ENCODE data around the gene SHC2.
A peak's percentile ranks its signal among the peaks of the same experiment; 100 is the strongest.

SHC2 gene, protein sequence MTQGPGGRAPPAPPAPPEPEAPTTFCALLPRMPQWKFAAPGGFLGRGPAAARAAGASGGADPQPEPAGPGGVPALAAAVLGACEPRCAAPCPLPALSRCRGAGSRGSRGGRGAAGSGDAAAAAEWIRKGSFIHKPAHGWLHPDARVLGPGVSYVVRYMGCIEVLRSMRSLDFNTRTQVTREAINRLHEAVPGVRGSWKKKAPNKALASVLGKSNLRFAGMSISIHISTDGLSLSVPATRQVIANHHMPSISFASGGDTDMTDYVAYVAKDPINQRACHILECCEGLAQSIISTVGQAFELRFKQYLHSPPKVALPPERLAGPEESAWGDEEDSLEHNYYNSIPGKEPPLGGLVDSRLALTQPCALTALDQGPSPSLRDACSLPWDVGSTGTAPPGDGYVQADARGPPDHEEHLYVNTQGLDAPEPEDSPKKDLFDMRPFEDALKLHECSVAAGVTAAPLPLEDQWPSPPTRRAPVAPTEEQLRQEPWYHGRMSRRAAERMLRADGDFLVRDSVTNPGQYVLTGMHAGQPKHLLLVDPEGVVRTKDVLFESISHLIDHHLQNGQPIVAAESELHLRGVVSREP

DNA sequence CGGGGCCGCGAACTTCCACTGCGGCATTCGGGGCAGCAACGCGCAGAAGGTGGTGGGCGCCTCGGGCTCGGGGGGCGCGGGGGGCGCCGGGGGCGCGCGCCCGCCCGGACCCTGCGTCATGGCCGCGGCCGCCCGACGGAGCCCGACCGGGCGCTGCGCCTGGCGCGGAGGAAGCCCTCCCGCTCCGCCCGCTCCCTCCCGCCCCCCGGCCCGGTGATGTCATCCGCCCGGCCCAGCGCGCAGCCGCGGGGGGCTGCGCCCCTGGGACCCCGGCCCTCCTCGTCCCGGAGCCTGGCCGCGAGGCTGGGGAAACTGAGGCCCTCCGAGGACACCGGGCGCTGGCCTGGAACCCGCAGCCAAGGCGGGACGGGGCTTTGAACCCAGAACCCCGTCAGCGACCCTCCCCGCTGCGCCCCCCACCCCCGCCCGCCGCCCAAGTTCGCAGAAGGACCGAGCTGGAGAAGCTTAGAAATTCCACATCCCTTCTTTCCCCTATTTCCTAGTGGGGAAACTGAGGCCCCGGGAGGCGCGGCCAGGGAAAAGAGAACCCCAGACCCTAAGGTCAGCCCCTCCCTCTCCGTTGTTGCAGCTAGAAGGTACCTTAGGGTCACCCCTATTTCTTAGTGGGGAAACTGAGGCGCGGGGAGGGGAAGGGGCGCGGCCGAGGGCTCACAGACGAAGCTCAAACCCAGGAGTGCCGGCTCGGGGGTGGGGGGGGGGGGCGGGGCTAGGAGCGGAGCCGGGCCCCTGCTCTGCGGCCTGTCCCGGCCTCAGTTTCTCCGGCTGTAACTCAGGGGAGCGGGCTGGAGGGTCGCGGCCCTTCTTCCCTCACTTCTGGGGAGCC lies at the start of gene SHC2:
Gene SHC2 (minus strand): TSS at position 157 of the 844 bp plus-strand sequence. CDS start 37 bp downstream, at position 120.
- DNase-seq = no peak

DNA sequence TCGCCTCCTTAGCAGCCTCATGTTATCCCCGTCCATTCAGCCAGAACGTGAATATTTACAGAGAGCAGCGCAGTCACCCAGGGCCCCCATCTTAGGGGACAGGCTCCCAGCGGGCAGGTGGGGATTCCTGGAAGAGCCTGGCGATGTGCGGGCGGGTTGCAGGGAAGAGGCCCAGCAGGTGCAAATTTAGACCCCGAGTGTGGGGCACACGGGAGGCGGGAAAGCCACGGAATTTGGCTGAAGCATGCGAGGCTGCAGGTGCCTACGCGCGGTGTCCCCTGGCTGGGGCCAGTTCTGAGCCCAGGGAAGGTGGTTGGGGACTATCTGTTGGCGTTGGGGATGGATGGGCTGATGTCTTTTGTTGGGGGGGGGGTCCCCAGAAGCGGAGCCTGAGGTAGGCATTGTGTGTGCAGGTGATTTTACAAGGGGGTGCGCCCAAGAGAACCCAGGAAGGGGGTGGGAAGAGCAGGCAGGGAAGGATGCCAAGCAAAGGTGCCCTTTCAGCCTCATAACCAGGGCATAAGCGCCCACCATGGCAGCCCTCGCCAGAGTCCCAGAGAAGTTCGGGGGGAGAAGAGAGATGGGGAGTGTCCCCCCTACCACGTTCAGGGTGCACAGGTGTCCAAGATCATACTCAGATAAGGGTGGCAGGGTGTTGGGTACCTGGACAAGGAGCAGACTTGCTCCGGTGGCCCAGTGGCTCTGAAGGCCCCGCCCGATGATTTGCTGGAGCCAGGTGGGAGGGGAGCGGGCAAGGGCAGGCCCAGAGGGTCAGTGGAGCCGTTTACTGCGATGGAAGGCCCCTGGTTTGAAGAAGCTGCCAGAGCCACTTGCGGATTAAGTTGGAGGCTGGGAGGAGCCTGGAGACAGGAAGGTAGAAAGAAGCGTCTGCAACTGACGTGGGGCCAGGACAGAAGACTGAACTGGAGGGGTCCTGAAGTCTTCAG lies 47.6 kb upstream of the SHC2 start:
- DNase-seq = no peak

DNA sequence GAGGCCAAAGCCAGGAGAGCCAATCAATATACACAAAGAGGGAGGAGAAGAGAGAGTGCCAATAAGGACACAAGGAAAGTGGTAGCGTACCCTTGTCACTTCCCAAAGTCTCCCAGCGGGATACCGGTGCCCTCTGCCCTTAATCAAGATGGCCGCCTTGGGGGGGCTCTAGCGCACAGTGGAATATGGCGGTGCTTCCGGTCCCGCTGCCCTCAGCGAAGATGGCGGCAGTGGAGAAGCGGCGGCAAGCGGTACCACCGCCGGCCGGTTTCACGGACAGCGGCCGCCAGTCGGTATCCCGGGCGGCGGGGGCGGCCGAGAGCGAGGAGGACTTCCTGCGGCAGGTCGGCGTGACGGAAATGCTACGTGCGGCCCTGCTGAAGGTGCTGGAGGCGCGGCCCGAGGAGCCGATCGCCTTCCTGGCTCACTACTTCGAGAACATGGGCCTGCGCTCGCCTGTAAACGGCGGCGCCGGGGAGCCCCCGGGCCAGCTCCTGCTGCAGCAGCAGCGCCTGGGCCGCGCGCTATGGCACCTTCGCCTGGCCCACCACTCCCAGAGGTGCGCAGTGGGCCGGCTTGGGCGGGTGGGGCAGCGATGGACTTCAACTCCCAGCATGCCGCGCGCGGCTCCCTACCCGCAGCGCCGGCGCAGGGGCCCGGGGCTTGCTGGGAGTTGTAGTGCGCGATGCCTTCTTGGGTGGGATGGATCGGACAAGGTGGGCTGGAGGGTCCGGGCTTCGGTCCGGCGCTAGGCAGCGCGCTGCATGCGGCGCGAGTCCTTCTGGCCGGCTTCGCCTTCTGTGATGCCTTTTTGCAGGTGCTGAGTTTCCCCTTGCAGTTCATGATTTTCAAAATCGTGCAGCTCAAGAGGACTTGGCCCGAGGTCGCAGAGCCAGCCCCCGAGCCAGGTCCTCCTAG lies 46.7 kb upstream of the SHC2 start, which contains the start of gene TPGS1:
Gene TPGS1 (plus strand): TSS at position 212 of the 918 bp plus-strand sequence. CDS start 10 bp downstream, at position 222.
- peak; percentile 87 for DNase-seq

DNA sequence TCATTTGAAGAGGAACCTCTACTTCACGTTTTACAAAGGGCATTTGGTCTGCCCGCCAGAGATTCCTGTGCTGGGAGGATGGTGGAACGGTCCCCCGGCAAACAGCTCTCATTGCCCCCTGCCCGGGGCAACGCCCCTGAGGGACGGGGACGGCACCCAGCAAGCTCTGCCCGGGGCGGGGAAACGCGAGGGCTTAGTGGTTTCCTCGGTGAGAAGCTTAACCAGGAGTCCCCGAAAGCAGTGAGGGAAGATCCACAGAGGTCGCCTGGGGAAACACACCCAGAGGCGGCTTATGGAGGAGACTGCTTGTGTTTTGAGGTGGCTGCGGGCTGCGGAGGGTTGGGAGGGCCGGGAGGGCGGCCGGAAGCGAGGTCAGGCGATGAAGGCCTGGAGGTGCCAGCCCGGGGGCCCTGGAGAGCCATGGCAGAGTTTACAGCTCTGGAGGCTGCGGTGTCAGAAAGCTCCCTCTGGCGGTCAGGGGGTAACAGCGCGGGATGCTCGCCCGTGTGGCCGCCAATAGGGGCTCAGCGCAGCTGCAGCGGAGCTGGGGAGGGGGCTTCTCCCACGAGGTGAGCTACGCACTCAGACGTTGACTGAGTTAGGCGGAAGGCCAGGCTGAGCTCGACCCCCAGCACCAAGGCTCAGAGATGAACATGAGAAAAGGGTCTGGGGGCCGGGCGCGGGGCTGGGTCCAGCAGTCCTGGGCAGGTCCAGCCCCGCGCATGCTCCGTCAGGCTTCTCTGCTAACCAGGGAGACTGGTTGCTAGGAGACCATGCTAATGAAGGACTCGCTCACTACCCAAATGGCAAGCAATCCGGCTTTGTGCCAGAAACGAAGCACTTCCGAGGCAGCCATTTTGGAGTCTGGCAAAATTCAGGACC lies 45.8 kb upstream of the SHC2 start:
- DNase-seq = peak; percentile 92

DNA sequence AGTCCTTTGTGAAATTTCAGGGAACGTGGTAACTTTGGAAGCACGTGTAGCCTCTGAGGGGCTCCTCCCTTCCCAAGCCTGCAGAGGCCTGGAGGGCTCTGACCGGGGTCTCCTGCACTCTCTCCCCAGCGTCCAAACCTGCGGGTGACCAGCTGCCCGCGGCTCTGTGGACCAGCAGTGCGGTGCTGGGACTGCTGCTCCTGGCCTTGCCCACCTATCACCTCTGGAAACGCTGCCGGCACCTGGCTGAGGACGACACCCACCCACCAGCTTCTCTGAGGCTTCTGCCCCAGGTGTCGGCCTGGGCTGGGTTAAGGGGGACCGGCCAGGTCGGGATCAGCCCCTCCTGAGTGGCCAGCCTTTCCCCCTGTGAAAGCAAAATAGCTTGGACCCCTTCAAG lies 43.8 kb upstream of the SHC2 start:
- no peak for DNase-seq

DNA sequence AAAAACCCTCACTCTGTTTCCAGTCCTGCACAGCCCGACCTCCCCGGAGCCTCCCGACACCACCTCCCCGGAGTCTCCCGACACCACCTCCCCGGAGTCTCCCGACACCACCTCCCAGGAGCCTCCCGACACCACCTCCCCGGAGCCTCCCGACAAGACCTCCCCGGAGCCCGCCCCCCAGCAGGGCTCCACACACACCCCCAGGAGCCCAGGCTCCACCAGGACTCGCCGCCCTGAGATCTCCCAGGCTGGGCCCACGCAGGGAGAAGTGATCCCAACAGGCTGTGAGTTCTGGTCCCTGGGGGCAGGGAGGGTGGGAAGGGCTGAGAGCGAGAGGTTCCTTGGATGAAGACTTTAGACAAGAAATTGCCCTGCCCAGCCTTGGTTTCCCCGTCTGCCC lies 40.8 kb upstream of the SHC2 start:
- no peak for DNase-seq

DNA sequence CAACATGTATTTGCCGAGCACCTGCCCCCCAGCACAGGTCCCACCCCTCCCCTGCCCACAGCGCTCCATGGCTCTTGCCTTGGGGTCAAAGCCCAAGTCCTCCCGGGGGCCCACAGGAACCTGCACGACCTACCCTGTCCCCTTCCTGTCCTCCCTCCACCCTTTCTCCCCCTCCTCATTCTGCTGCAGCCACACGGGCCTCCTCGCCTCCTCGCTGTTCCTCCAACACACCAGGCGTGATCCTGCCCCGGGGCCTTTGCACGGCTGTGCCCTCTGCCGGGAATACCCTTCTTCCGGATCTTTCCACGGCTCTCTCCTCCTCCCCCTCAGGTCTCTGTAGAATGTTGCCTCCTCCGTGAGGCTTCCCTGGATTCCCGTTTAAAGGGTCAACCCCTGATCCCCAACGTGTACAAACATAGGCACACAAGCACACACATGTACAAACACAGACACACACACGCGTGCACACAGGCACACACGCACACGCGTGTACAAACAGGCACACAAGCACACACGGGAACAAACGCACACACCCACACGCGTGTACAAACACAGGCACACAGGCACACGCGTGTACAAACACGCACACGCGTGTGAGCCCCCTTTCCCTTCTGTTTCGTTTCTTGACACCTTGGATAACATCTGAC lies 38.3 kb upstream of the SHC2 start:
- DNase-seq = no peak

DNA sequence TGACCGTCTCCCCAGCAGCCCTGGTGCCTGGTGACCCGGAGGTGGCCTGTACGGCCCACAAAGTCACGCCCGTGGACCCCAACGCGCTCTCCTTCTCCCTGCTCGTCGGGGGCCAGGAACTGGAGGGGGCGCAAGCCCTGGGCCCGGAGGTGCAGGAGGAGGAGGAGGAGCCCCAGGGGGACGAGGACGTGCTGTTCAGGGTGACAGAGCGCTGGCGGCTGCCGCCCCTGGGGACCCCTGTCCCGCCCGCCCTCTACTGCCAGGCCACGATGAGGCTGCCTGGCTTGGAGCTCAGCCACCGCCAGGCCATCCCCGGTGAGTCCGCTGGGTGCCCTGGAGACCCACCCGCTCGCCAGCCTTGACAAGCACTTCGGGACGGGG lies 37.7 kb upstream of the SHC2 start:
- no peak for DNase-seq

DNA sequence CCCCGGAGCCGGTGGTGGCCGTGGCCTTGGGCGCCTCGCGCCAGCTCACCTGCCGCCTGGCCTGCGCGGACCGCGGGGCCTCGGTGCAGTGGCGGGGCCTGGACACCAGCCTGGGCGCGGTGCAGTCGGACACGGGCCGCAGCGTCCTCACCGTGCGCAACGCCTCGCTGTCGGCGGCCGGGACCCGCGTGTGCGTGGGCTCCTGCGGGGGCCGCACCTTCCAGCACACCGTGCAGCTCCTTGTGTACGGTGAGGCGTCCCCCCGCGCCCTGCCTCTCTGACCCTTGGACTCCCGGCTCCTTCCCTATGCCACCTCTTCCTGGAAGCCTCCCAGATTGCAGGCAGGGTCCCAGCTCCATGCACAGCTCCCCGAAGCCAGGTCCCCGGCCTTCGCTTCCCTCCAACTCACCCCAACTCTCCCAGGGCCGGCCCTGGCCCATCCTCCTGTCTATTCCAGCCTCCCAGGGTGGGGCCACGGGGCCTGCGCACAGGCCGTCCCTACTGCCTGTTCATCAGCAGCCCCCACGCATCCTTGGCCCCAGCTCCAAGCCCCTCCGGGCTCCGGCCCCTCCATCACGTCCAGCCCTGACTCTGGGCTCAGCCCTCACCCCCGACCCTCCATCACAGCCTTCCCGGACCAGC lies 37.2 kb upstream of the SHC2 start:
- no peak for DNase-seq

DNA sequence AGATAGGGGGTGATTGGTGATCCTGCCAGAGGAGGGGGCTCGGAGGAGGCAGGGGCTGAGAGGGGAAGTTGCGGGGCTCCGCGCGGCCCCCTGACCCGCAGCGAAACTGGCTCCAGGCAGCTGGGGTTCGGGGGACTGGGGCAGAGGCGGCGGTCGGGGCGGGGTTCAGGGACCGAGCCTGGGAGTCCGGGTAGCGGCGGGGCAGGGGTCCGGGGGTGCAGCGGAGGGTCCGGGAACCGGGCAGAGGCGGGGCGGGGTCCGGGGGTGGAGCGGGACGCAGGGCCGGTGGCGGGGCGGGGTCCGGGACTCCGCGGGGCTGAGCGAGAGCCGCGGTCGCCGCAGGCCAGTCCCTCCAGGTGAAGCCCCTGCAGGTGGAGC lies 36.6 kb upstream of the SHC2 start:
- DNase-seq = no peak

DNA sequence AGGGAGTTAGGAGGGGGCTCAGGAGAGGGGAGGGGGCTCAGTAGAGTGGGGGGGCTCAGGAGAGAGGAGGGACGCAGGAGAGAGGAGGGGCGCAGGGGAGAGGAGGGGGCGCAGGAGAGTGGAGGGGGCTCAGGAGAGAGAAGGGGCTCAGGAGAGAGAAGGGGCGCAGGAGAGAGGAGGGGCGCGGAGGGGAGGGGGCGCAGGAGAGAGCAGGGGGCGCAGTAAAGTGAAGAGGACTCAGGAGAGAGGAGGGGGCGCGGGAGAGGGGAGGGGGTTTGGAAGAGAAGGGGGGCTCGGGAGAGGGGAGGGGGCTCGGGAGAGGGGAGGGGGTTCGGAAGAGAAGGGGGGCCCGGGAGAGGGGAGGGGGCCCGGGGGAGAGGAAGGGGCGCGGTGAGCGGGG lies 36.2 kb upstream of the SHC2 start:
- DNase-seq = no peak

DNA sequence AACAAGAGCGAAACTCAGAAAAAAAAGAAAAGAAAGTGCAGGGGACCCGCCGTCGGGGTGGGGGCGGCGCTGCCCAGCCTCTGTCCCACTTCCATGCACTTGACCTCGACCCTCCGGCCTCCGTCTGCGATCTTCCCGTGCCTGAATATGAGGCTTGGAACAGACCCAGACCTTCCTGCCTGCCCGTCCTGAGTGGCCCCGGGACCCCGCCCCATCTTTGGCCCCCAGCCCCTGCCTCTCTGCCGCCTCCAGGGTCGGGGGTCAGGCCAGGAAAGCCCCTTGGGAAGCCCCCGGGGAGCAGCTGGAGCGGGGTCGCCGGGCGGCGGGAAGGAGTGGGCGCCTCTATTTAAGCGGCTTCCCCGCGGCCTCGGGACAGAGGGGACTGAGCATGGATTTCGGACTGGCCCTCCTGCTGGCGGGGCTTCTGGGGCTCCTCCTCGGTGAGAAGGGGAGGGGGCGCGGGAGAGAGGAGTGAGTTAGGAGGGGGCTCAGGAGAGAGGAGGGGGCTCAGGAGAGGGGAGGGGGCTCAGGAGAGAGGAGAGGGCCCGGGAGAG lies 35.4 kb upstream of the SHC2 start, which contains the start of gene MADCAM1:
Gene MADCAM1 (plus strand): TSS at position 375 of the 554 bp plus-strand sequence. CDS start 14 bp downstream, at position 389.
- no peak for DNase-seq

DNA sequence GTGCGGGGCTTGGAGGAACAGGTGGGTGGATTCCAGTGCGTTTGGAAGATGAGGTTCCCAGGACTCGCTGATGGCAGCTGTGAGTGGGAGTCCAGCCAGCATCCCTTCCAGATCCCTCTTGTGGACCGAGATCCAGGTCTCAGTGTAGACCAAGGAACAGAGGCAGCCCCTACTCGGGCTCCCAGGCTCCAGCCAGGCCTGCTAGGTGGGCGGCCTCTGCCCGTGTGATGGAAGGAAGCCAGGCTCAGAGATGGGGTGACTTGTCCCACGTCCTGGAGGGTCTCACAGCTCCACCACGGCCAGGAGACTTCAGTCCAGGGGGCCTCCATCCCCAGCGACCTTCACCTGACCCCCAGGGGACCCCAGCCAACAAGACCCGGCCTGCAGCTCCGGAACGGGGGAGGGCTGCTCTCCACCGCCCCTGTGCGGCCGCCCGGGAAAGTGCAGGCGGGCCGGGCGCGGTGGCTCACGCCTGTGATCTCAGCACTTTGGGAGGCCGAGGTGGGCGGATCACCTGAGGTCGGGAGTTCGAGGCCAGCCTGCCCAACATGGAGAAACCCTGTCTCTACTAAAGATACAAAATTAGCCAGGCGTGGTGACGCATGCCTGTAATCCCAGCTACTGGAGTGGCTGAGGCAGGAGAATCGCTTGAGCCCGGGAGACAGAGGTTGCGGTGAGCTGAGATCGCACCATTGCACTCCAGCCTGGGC lies 34.7 kb upstream of the SHC2 start:
- peak; percentile 50 for DNase-seq

DNA sequence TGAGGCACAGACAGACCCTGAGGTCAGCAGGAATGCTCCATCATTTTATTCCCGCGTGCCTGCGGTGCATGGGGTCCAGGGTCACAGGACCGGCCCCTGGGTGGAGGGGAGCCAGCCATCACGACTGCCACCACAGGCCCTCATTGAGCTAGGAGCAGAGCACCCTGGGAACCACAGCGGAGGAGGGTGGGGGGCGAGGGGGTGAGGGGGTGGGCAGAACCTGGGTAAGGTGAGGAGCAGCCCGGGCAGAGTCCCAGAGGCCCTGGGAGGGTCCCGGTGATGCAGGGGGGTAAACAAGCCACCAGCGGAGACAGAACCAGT lies 34.2 kb upstream of the SHC2 start:
- no peak for DNase-seq

DNA sequence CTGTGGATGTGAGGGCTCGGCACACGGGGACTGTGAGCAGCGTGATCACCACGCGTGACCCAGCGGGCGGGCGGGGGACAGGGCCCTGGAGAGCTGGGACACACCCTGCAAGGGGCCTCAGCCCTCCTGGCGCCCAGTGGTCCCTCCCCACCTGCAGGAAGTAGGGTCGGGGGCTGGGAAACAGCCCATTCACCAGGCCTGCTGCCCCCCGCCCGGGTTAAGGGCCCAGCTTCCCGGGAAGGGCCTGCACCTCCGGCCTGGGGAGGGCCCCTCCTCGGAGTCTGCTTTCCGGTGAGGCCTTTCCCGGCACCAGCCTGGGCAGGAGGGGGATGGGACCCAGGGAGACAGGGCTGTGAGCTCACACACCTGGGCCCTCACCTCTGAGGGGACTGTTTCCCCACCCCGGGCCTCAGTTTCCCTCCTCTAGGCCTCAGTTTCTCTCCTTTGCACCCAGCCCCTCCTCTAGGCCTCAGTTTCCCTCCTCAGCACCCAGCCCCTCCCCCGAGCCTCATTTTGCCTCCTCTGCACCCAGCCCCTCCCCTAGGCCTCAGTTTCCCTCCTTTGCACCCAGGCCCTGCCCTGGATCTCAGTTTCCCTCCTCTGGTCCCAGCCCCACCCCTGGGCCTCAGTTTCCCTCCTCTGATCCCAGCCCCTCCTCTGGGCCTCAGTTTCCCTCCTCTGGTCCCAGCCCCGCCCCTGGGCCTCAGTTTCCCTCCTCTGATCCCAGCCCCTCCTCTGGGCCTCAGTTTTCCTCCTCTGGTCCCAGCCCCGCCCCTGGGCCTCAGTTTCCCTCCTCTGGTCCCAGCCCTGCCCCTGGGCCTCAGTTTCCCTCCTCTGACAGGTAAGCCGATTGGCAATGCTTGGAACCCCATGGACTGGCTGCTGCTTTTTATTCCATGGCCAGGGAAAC lies 33.6 kb upstream of the SHC2 start:
- DNase-seq = no peak

DNA sequence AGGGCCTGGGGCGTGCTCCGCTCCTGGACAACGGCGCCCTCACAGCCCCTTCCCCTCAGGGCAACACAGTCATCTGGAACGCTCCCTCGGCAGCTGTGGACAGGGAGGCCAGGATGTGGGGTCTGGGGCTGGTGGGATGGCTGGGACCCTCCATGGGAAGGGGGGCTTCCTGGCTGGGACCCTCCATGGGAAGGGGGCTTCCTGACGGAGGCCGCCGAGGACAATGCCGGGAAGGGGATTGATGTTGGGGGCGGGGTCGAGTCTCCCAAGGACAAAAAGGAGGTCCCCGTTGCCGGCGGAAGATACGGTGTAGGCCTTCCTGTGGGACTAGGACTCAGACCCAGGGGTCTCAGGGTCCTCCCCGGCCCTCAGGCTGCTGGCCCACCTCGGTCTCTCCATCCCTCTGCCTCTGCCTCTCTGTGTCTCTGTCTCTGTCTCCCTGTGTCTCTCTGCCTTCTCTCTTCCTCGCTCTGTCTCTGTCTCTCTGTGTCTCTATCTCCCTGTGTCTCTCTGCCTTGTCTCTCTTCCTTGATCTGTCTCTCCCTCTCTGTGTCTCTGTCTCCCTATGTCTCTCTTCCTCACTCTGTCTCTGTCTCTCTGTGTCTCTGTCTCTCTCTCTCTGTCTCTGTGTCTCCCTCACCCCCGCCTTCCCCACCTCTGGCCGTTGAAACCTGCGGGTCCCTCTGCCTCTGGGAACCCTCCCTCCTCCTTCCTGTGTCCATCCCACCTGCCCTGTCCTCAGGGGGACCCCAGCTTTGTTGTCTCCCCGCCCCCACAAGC lies 32.7 kb upstream of the SHC2 start:
- DNase-seq = no peak

Measured in activated naive CD4-positive, alpha-beta T cell treated with anti-CD3 and anti-CD28 coated beads, Interleukin-2, amount 50 U/mL, for 16 hours (primary cell).